Measurements from ENCODE around the gene C22orf23.

- TF ChIP-seq CTCF (IDR thresholded peaks at IDR 0.05 in 8 of 11, conservative IDR thresholded peaks at IDR 0.05 in 3 of 11) (no peak), POLR2AphosphoS5 (IDR thresholded peaks at IDR 0.05) (no peak)
Measured at GRCh38 chr22:37953062-37953436, 352 bp downstream of the C22orf23 start.

Measured in spleen (tissue), 7 donors.